Measurements from ENCODE around the gene VSTM2L.

Gene VSTM2L

DNA sequence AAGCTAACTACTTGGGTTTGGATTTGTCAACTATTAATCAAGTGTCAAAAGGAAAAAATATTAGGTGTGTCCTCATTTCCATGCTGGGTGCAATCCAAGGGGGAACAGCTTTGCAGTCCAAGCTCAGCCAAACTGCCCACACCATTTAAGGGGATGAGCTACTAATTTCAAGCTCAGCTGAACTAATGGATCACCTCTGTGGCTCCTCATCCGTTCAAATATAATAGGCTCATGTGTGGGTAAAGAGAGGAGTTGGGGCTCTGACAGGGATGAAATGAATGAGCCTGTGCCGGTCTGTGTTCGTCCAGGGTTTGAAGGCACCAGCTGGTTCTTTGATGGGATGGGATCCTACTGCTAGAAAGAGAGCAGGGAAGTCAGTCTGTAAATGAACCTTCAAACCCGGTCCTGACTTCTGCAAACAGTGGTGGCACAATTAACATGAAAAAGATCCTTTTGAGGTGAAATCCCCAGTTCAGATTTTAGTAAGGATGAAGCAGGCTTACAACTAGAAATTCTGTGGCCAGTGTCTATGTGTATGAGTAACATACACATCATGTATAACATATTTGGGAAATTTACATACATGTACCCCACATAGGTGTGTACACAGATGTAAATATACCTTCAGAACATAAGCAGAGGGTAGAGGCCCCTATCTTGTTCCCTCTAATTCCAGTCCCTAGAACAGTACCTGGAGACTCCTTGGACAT lies 88.4 kb downstream of the VSTM2L start:
- DNase-seq = no peak

DNA sequence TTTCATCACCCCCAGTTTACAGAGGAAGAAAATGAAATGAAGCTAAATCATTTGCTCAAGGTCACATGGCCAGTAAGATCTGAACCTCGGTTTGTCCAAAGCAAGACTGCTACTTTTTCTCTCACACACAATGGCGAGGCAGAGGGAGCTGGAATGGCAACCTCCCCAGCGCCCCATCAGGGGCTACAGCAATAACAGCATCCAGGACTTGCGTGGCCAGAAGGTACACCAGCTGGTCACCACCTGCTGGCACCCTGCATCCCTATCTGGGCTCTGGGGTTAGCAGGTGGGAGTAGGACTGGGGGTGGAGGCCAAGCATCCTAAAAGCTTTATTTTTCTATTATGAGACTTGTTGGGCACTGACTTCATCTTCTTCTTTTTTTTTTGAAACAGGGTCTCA lies 89.0 kb downstream of the VSTM2L start:
- DNase-seq = no peak

GRCh38 chr20:37992802-37993409 lies 90.0 kb downstream of the VSTM2L start:
- no peak for DNase-seq

GRCh38 chr20:37994512-37994911 lies 91.6 kb downstream of the VSTM2L start:
- DNase-seq = no peak

Data from NCI-H526 treated with DMSO at 0.1 percent for 48 hours (cell line).